Transverse colon (tissue), 3 donors: ENCODE results near the gene AKR1E2.

Source experiments
- CTCF ChIP-seq, 5 experiments: fragments of 200-600 bp in 3 of 5; fragments of 450-650 bp in 2 of 5; sonication (generic) in 3 of 5; IDR thresholded peaks; 1 replicate in 2 of 5; 2 replicates in 3 of 5; pipeline ENCODE4 v1.5.1; 2016 to 2017; ENCODE audit warnings: antibody characterized with exemption in 5 of 5, inconsistent platforms in 3 of 5, mild to moderate bottlenecking in 2 of 5, moderate library complexity in 1 of 5
- EP300 ChIP-seq: sonication (generic); formaldehyde crosslinking; IDR thresholded peaks from one replicate; pipeline ENCODE4 v1.6.1; 2017; ENCODE audit warnings: antibody characterized with exemption, low read depth
- POLR2A ChIP-seq: fragments of 450-650 bp; IDR thresholded peaks from one replicate; pipeline ENCODE4 v1.6.1; 2016; ENCODE audit warnings: antibody characterized with exemption, mild to moderate bottlenecking, moderate library complexity

DNA sequence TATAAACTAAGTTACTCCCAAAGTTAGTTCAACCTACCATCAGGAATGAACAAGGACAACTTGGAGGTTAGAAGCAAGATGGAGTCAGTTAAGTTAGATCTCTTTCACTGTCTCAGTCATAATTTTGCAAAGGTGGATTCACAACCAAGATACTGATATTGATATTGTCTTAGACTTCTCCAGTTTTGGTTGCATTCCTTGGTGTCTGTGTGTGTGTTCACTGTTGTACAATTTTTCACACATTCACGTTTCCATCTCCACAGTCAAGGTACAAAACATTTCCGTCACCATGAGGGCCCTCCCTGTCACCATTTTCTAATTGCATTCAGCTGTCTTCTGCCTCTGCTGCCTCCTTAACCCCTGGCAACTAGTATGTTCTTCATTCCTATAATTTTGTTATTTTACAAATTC, 41.1 kb downstream of the AKR1E2 start:
- TF ChIP-seq POLR2A (no peak), CTCF (IDR thresholded peaks at IDR 0.05) (no peak), EP300 (no peak)
